ENCODE data around the gene OPCML.

GRCh38 chr11:133531971-133532651, at the start of gene OPCML:
- TF ChIP-seq CTCF (IDR thresholded peaks at IDR 0.05; ENCODE audit: insufficient read depth, low read length, poor library complexity, severe bottlenecking) (no peak), EZH2phosphoT487 (conservative IDR thresholded peaks at IDR 0.05; ENCODE audit: low read length) (no peak)
